ENCODE measurements around the gene FARSA. TPM values are rescaled to one million over a fixed set of nuclear protein-coding genes. Genes with fewer than 3 reads are reported as not detected.
A peak's percentile ranks its signal among the peaks of the same experiment; 100 is the strongest.

Gene FARSA
- total and polyA plus RNA-seq, 2 of the 13 experiments (the other 11 are each of a cell fraction or from before 2014, with no cell fraction given): 25.9 to 72.0 TPM

DNA sequence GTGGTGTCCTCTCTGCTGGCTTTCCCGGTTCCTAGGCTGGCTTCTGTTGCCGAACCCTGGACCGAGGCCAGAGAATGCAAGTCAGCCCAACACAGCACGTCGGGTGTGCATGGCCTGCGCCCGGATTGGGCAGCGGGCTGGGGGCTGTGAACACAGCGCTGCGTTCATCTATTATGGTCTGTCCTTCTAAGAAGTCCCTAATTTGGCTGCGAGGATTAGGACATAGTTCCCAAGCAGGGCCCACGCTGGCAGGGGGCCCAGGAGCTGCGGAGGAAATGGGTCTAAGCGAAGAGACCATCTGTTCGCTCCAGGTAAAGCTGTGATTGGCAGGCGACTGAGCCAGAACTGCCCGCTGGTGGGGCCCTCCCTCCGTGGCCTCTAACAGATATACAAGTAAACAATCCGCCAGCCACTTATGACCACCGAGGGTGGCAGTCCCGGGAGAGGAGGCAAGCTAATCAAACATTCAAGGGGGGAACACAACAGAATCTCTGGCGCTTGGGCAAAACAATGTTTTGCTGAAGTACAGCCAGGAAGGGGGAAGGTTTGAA lies 20.4 kb downstream of the FARSA start:
- 0% methylated on average over 12 of the region's 22 CpGs for WGBS (ENCODE audit: low lambda C conversion rate)
- H2AFZ ChIP-seq (ENCODE audit: low read length): peak overlapping the region; percentile 57
- BruUV-seq (replicated peaks): no TSS peak
- H3K27me3 ChIP-seq (ENCODE audit: control insufficient read depth in 1 of 2, insufficient read depth in 2 of 2, low read length in 2 of 2): no peaks in the 10 kb centered on the region
- H3K4me2 ChIP-seq (ENCODE audit: low read depth, low read length): peak overlapping the region; percentile 81
- in situ Hi-C loops (cut with HindIII; ENCODE audit: extremely low pct_ligation_motif_present, low pct_unique_long_range_greater_than_20kb): no loop called here
- peak overlapping the region; percentile 61 for H3K9ac ChIP-seq (ENCODE audit: insufficient read depth, low read depth, low read length)
- H3K36me3 ChIP-seq (replicated peaks in 1 of 2; ENCODE audit: control insufficient read depth in 1 of 2, insufficient read depth in 2 of 2, low read length in 2 of 2): no peaks in the 10 kb centered on the region
- H3K4me3 ChIP-seq (replicated peaks in 1 of 3; ENCODE audit: insufficient read depth in 1 of 3, low read depth in 2 of 3, low read length in 3 of 3): peak overlapping the region; percentile 48 to 63 (median 55)
- no peaks in the 10 kb centered on the region for H3K79me2 ChIP-seq (ENCODE audit: insufficient read depth, low read length)
- peaks cover 30% of the 10 kb centered on the region for H3K4me1 ChIP-seq (ENCODE audit: insufficient read depth, low read length)
- H4K20me1 ChIP-seq (ENCODE audit: insufficient read depth, low read length): no peaks in the 10 kb centered on the region
- CTCF ChIA-PET (ENCODE audit: low intra/inter-chr PET ratio, low total read pairs): no interaction called here
- ATAC-seq (peak; percentile 86), DNase-seq (ENCODE audit: low spot score) (peak; percentile 62), FAIRE-seq (no peak)
- H3K27ac ChIP-seq (ENCODE audit: extremely low read length, insufficient read depth, low read length): peak overlapping the region; percentile 65
- intact Hi-C loops (cut with micrococcal nuclease; ENCODE audit: unreplicated experiment): no loop called here
- H3K9me3 ChIP-seq (ENCODE audit: low read length): no peaks in the 10 kb centered on the region
- POLR2A ChIA-PET: interaction anchor here (1.0 to 4.2 kb wide), 10 partner anchors 8 to 250 kb away, joined by 3 to 40 read pairs (median 6); partner anchors contain the start of genes FARSA and GCDH
- TF ChIP-seq ZNF331 (CRISPR knock-in tag; IDR thresholded peaks at IDR 0.05) (peak; percentile 28; the same call in 1 of the 2 replicates), THAP7 (CRISPR knock-in tag; IDR thresholded peaks at IDR 0.05) (peak; percentile 64; the same call in 1 of the 2 replicates), BCL6 (CRISPR knock-in tag; IDR thresholded peaks at IDR 0.05) (peak; percentile 45; the same call in 1 of the 2 replicates), SYNCRIP (IDR thresholded peaks at IDR 0.05; ENCODE audit: insufficient read depth, low read depth, low read length) (no peak), PHF8 (CRISPR knock-in tag; IDR thresholded peaks at IDR 0.05) (peak; percentile 25), ZBED4 (CRISPR knock-in tag; IDR thresholded peaks at IDR 0.05; ENCODE audit: borderline replicate concordance) (peak; percentile 64; the same call in 1 of the 2 replicates), ZNF230 (CRISPR knock-in tag; IDR thresholded peaks at IDR 0.05) (0 out of 2 replicates have a peak, but pooled peaks have one; percentile 56), ZNF160 (CRISPR knock-in tag; IDR thresholded peaks at IDR 0.05) (peak; percentile 60), POLR2AphosphoS5 (IDR thresholded peaks at IDR 0.05; ENCODE audit: low read depth, low read length) (0 out of 2 replicates have a peak, but pooled peaks have one; percentile 35), SRSF9 (IDR thresholded peaks at IDR 0.05; ENCODE audit: borderline replicate concordance, insufficient read depth, low read depth, low read length, poor library complexity, severe bottlenecking) (no peak), ZNF251 (CRISPR knock-in tag; IDR thresholded peaks at IDR 0.05) (no peak), ARID2 (CRISPR knock-in tag; IDR thresholded peaks at IDR 0.05; ENCODE audit: borderline replicate concordance) (no peak), SOX5 (CRISPR knock-in tag; IDR thresholded peaks at IDR 0.05; ENCODE audit: borderline replicate concordance) (peak; percentile 29; the same call in 1 of the 2 replicates), PBX2 (CRISPR knock-in tag; IDR thresholded peaks at IDR 0.05) (peak; percentile 83), ZNF292 (CRISPR knock-in tag; IDR thresholded peaks at IDR 0.05; ENCODE audit: borderline replicate concordance, low read depth) (no peak), ZNF629 (CRISPR knock-in tag; conservative IDR thresholded peaks at IDR 0.05) (peak; percentile 56; the same call in 1 of the 2 replicates), PITX1 (CRISPR knock-in tag; IDR thresholded peaks at IDR 0.05) (0 out of 2 replicates have a peak, but pooled peaks have one; percentile 50), EZH2 (conservative IDR thresholded peaks at IDR 0.05; ENCODE audit: low read depth, low read length) (no peak)
- TF ChIP-seq, protein P1, sequence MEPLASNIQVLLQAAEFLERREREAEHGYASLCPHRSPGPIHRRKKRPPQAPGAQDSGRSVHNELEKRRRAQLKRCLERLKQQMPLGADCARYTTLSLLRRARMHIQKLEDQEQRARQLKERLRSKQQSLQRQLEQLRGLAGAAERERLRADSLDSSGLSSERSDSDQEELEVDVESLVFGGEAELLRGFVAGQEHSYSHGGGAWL (CRISPR knock-in tag; IDR thresholded peaks at IDR 0.05): peak; percentile 41; the same call in 1 of the 2 replicates

Data from HepG2 (cell line).